Endodermal cell (in vitro differentiated cells): ENCODE results near the gene C15orf40. TPM values are rescaled to one million over a fixed set of nuclear protein-coding genes. Genes with fewer than 3 reads are reported as not detected.

Source experiments
- DNase-seq: peaks from one replicate; pipeline ENCODE4 v3.0.0-alpha.2; 2017
- H3K27ac ChIP-seq: 2 replicates; pipeline ENCODE4 v1.5.1; 2013; ENCODE audit warnings: mild to moderate bottlenecking, low read depth, low read length, moderate library complexity
- H3K27me3 ChIP-seq: 2 replicates; pipeline ENCODE4 v1.6.1; 2013; ENCODE audit warnings: mild to moderate bottlenecking, low read length, moderate library complexity; ENCODE audit not compliant: insufficient read depth, control insufficient read depth, poor library complexity, severe bottlenecking
- H3K36me3 ChIP-seq: 2 replicates; pipeline ENCODE4 v1.7.0; 2013; ENCODE audit warnings: mild to moderate bottlenecking, low read length, moderate library complexity; ENCODE audit not compliant: control insufficient read depth, insufficient read depth
- H3K4me1 ChIP-seq: one replicate; pipeline ENCODE4 v1.7.0; 2013; ENCODE audit warnings: low read length; ENCODE audit not compliant: control insufficient read depth, insufficient read depth
- H3K4me3 ChIP-seq: 2 replicates; pipeline ENCODE4 v1.5.1; 2013; ENCODE audit warnings: mild to moderate bottlenecking, low read length, moderate library complexity
- H3K9ac ChIP-seq: 2 replicates; pipeline ENCODE4 v1.6.1; 2013; ENCODE audit warnings: mild to moderate bottlenecking, low read length, moderate library complexity; ENCODE audit not compliant: poor library complexity, severe bottlenecking; ENCODE audit errors: extremely low read depth
- H3K9me3 ChIP-seq: 2 replicates; pipeline ENCODE4 v1.6.1; 2013; ENCODE audit warnings: mild to moderate bottlenecking, low read length, moderate library complexity; ENCODE audit not compliant: control insufficient read depth
- H3K27ac Mint-ChIP-seq: 2 replicates; pipeline ENCODE4 v1.8.0; 2020; ENCODE audit warnings: mixed read lengths
- H3K27me3 Mint-ChIP-seq: 2 replicates; pipeline ENCODE4 v1.8.0; 2021; ENCODE audit warnings: mild to moderate bottlenecking, mixed read lengths; ENCODE audit not compliant: insufficient read depth
- H3K36me3 Mint-ChIP-seq: 2 replicates; pipeline ENCODE4 v1.8.0; 2020; ENCODE audit warnings: low read depth, mixed read lengths
- H3K4me1 Mint-ChIP-seq: 2 replicates; pipeline ENCODE4 v1.8.0; 2020; ENCODE audit warnings: mixed read lengths
- H3K4me3 Mint-ChIP-seq: 2 replicates; pipeline ENCODE4 v1.8.0; 2020; ENCODE audit warnings: mild to moderate bottlenecking, moderate library complexity, mixed read lengths
- H3K9me3 Mint-ChIP-seq: 2 replicates; pipeline ENCODE4 v1.8.0; 2020; ENCODE audit warnings: mild to moderate bottlenecking, mixed read lengths
- CTCF ChIP-seq: fragments of 200-600 bp; sonication (generic); conservative IDR thresholded peaks from 2 replicates; pipeline ENCODE4 v1.5.0; 2021; ENCODE audit warnings: antibody characterized with exemption, mild to moderate bottlenecking
- WGBS, 2 experiments: methylation state at CpG; one replicate each; pipeline versions ENCODE4 v1.1.5 to v1.1.7; 2013; ENCODE audit warnings: missing lambda C conversion rate in 2 of 2, mixed read lengths in 1 of 2; ENCODE audit not compliant: insufficient coverage in 1 of 2, insufficient read length in 1 of 2; 5-methylcytosine and 5-hydroxymethylcytosine counted together
- total RNA-seq, 2 donors: library from RNA; stranded (reverse); fragmentation: NEBNext Ultra II Directional in 1 of 2; extraction: Animal tissue kit (Norgen Biotek cat#: 25700) in 1 of 2; gene quantifications; 2 replicates in 1 of 2; 3 replicates in 1 of 2; pipeline ENCODE4 v1.2.1, GENCODE V29; 2021

Gene C15orf40
- total RNA-seq, 2 donors from 2014 or later: 15.5 to 17.7 TPM

DNA sequence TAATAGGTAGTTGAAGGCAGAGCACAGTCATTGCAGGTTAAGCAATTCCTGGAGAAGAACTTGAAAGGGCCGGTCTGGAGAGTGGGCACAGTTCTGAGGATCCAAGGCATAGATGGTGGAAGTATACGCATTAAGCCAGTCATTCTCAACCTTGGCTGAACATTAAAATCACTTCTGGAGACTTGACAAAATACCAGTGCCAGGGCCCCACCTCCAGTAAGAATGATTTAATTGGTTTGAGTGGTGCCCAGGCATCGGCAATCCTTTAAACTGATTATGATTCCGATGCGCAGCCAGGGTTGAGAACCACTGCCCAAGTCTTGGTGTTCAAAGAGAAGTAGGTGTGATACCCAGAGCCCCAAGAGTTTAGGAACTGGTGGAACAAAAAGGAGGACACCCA lies 52.0 kb downstream of the C15orf40 start:
- TF ChIP-seq CTCF: no peak
- H3K9ac ChIP-seq: no peak overlapping the region
- Mint-ChIP-seq H3K4me3 (no peak overlapping the region), H3K27me3 (no peaks in the 10 kb centered on the region), H3K9me3 (no peaks in the 10 kb centered on the region), H3K27ac (no peak overlapping the region), H3K36me3 (no peaks in the 10 kb centered on the region), H3K4me1 (peaks cover 2% of the 10 kb centered on the region)
- no peak overlapping the region for H3K4me3 ChIP-seq
- no peak overlapping the region for H3K27ac ChIP-seq
- DNase-seq: no peak
- 84 to 98% methylated on average over 5 of the region's 5 CpGs for WGBS, 2 experiments
- no peaks in the 10 kb centered on the region for H3K27me3 ChIP-seq
- H3K36me3 ChIP-seq: no peaks in the 10 kb centered on the region
- no peaks in the 10 kb centered on the region for H3K9me3 ChIP-seq
- H3K4me1 ChIP-seq: no peaks in the 10 kb centered on the region

DNA sequence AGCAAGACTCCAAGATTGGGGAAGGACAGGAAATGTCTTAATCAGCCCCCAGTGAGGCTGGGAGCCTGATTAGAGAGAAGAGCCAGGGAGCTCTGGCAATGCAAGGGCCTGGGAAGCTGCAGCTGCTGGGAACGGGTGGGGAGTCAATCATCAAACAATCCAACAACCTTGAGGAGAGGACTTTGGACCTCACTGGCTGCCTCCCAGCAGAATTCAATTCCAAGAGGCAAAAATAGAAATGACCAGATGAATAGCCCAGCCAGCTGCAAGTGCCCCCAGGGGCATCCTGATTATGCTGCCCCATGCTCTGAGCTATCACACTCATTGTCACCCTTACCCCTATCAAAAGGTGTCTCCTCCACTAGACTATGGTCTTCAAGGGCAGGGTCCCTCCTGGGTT lies 52.8 kb downstream of the C15orf40 start:
- TF ChIP-seq CTCF: no peak
- Mint-ChIP-seq H3K9me3 (no peaks in the 10 kb centered on the region), H3K27me3 (no peaks in the 10 kb centered on the region), H3K27ac (no peak overlapping the region), H3K4me1 (peaks cover 2% of the 10 kb centered on the region), H3K4me3 (no peak overlapping the region), H3K36me3 (no peaks in the 10 kb centered on the region)
- Histone ChIP-seq H3K4me3 (no peak overlapping the region), H3K4me1 (no peaks in the 10 kb centered on the region), H3K9ac (no peak overlapping the region), H3K27ac (no peak overlapping the region), H3K27me3 (no peaks in the 10 kb centered on the region), H3K36me3 (no peaks in the 10 kb centered on the region), H3K9me3 (no peaks in the 10 kb centered on the region)
- DNase-seq: no peak
- WGBS, 2 experiments: 87 to 100% methylated on average over 1 of the region's 1 CpG

DNA sequence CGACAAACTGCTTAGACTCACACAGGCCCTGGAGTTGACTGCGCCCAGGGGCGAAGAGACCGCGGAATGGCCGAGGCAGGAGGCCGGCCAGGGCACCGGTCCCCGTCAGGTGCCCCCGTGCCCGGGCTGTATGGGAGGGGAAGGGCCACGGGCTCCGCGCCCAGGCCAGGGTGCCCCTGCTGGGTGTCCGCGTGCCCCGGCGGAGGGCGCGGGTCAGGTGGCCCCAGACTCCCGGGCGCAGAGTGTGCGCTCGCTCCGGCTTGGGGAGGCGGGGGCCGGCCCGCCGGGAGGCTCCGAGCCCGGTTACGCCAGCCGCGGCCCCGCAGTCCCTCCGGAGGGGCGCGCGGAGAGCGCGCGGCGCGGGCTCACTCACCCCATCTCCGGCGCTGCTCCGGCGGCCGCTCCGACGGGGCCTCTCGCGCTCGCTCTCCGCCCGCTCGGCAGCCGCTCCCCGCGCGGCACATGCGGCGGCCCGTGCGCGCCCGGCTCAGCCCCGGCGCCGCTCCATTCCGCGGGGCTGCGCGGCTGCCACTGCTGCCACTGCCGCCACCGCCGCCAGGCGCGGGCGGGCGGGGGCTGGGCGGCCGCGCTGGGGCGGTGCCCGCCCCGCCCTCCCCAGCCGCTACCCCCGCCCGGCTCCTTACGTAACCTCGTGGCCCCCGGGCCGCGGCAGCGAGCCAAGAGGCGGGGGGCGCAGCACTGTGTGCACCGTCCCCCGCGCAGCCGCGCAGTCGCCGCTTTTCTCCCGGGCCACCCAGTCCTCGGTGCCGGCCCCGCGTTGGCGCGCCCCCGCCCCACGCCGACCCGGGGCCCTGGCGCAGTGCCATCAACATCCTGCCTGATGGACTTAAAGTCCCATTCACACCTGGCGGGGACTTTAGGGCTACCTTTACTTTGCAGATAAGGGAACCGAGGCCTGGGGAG lies 59.0 kb downstream of the C15orf40 start, which contains the start of gene HOMER2:
Gene HOMER2 (minus strand): TSS at position 563 of the 924 bp plus-strand sequence. CDS start 185 bp downstream, at position 378.
- Mint-ChIP-seq H3K27ac (no peak within 1 kb of the TSS), H3K4me1 (peaks cover 7% of the 10 kb centered on the region), H3K27me3 (peaks cover 8% of the 10 kb centered on the region), H3K9me3 (no peaks in the 10 kb centered on the region), H3K4me3 (peak within 1 kb of the TSS; percentile 61), H3K36me3 (no peaks in the 10 kb centered on the region)
- WGBS, 2 experiments: 1 to 4% methylated on average over 32 to 119 of the region's 119 CpGs
- Histone ChIP-seq H3K9ac (peak within 1 kb of the TSS; percentile 30), H3K4me3 (peak within 1 kb of the TSS; percentile 90), H3K9me3 (no peaks in the 10 kb centered on the region), H3K36me3 (no peaks in the 10 kb centered on the region), H3K4me1 (no peaks in the 10 kb centered on the region), H3K27me3 (peaks cover 14% of the 10 kb centered on the region), H3K27ac (no peak within 1 kb of the TSS)
- DNase-seq: peak; percentile 81
- TF ChIP-seq CTCF: no peak
